Endothelial cell (in vitro differentiated cells): Measurements from ENCODE around the gene COA7. TPM values are rescaled to one million over a fixed set of nuclear protein-coding genes. Genes with fewer than 3 reads are reported as not detected.

ENCODE experiments used
- DNase-seq: peaks from one replicate; pipeline ENCODE4 v3.0.0; 2021; ENCODE audit warnings: low spot score
- H3K27ac Mint-ChIP-seq: one replicate; pipeline ENCODE4 v1.8.0; 2021; ENCODE audit warnings: mixed read lengths, inconsistent platforms; ENCODE audit not compliant: unreplicated experiment
- H3K27me3 Mint-ChIP-seq: one replicate; pipeline ENCODE4 v1.8.0; 2021; ENCODE audit warnings: mild to moderate bottlenecking, moderate library complexity, mixed read lengths, inconsistent platforms; ENCODE audit not compliant: unreplicated experiment
- H3K36me3 Mint-ChIP-seq: one replicate; pipeline ENCODE4 v1.8.0; 2021; ENCODE audit warnings: mild to moderate bottlenecking, low read depth, mixed read lengths, inconsistent platforms; ENCODE audit not compliant: unreplicated experiment
- H3K4me1 Mint-ChIP-seq: one replicate; pipeline ENCODE4 v1.8.0; 2021; ENCODE audit warnings: mild to moderate bottlenecking, mixed read lengths, inconsistent platforms; ENCODE audit not compliant: unreplicated experiment
- H3K4me3 Mint-ChIP-seq: one replicate; pipeline ENCODE4 v1.8.0; 2021; ENCODE audit warnings: mild to moderate bottlenecking, mixed read lengths, inconsistent platforms; ENCODE audit not compliant: unreplicated experiment
- H3K9me3 Mint-ChIP-seq: one replicate; pipeline ENCODE4 v1.8.0; 2021; ENCODE audit warnings: mixed read lengths, inconsistent platforms; ENCODE audit not compliant: unreplicated experiment
- total RNA-seq: library from RNA; stranded (reverse); fragmentation: NEBNext Ultra II Directional; extraction: Animal tissue kit (Norgen Biotek cat#: 25700); gene quantifications from one replicate; pipeline ENCODE4 v1.2.1, GENCODE V29; 2021; ENCODE audit not compliant: unreplicated experiment
- TF ChIP-seq, protein P1 (sequence below): fragments of 200-600 bp; sonication (generic); IDR thresholded peaks from one replicate; pipeline ENCODE4 v1.5.0; 2021; ENCODE audit warnings: antibody characterized with exemption; ENCODE audit not compliant: unreplicated experiment

COA7 gene
- total RNA-seq, 1 donor from 2014 or later, result 14.4 TPM

DNA sequence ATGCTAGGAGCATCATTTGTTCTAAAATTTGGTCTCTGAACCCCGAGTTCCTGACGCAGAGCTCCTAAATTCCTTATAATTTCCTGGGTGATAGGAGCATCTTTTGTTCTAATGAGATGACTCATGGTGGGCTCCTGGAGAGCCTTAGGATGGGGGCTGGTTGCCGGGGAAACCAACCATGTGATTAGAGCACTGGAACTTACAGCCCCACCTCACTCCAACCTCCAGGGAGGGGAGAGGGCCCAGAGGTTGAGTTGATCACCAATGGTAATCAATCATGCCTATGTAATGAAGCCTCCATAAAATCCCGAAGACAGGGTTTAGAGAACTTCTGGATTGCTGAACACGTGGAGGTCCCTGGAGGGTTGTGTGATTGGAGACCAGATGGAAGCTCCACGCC, 57.5 kb downstream of the COA7 start:
- TF ChIP-seq, protein P1, sequence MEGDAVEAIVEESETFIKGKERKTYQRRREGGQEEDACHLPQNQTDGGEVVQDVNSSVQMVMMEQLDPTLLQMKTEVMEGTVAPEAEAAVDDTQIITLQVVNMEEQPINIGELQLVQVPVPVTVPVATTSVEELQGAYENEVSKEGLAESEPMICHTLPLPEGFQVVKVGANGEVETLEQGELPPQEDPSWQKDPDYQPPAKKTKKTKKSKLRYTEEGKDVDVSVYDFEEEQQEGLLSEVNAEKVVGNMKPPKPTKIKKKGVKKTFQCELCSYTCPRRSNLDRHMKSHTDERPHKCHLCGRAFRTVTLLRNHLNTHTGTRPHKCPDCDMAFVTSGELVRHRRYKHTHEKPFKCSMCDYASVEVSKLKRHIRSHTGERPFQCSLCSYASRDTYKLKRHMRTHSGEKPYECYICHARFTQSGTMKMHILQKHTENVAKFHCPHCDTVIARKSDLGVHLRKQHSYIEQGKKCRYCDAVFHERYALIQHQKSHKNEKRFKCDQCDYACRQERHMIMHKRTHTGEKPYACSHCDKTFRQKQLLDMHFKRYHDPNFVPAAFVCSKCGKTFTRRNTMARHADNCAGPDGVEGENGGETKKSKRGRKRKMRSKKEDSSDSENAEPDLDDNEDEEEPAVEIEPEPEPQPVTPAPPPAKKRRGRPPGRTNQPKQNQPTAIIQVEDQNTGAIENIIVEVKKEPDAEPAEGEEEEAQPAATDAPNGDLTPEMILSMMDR, result no peak
- no peaks in the 10 kb centered on the region for H3K27me3 Mint-ChIP-seq

DNA sequence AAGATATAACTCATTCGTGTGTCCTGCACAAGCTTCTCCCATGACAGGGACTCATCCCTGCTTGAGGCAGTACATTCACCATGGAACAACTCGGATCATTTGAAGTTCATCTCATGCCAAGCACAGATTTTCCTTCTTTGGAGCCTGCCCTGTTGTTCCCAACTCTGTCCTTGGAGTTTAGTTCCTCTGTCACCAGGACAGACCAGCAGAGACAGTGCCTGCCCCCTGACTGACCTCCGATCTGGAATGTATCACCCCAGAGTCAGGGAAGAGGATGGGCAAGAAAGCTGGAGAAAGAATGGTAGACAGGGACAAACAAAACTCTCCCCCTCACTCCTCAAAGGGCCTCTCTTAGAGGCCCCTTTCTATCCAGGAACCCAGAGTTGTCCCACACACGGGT, 60.2 kb downstream of the COA7 start:
- H3K4me3 Mint-ChIP-seq, result no peak overlapping the region
- H3K27ac Mint-ChIP-seq, result no peak overlapping the region
- peaks cover 12% of the 10 kb centered on the region for H3K4me1 Mint-ChIP-seq
- TF ChIP-seq, protein P1, result no peak
- H3K9me3 Mint-ChIP-seq, result no peaks in the 10 kb centered on the region
- peaks cover 13% of the 10 kb centered on the region for H3K27me3 Mint-ChIP-seq
- no peak for DNase-seq
- peaks cover 7% of the 10 kb centered on the region for H3K36me3 Mint-ChIP-seq

More for the DNA sequence above, 57.5 kb downstream of the COA7 start:
- H3K4me3 Mint-ChIP-seq, result no peak overlapping the region
- DNase-seq, result no peak
- H3K4me1 Mint-ChIP-seq, result peaks cover 3% of the 10 kb centered on the region
- no peaks in the 10 kb centered on the region for H3K9me3 Mint-ChIP-seq
- H3K27ac Mint-ChIP-seq, result no peak overlapping the region
- no peaks in the 10 kb centered on the region for H3K36me3 Mint-ChIP-seq

DNA sequence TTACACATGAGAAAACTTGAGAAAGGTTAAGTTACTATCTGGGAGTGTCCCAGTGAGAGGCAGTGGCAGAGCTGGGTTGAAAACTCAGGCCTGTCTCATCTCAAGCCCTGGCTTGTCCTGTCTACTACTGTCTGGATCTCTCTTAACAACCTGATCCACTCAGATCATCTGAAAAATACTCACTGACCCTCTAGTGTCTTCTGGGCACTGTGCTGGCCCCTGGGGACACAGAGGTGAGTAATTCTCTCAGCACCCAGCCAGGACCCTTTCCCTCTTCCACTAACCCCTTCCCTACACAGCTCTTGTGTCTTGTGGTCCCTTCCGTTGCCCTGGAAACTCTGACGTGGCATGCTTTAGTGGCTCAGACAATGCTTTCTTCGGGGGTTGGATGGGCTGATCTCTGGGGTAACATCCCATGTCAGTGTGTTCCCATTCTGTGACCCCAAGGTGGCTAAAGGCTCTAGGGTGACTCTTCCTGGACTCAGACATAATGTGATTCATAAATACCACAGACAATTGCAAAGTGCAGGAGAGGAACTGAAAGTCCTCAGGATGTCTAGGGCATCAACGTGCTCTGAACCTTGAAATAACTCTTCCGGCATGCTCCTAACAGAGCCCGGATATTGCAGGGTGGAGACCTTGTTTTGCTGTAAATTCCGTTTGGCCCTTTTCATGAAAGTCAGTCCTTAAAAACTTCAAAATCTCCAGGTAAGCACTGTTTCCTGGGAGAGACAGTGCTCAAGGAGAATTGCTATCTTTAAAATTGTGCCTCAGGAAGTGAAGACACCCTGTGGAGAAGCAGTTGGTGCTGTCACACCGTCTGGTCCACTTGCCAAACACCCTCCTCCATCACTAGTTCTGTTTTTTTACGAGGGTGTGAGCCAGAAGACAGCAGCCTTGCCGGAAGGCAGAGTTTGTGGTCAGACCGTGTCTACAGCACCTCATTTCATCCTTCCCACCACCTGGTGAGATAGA, 61.1 kb downstream of the COA7 start:
- Mint-ChIP-seq H3K4me3 (no peak overlapping the region), H3K36me3 (peaks cover 7% of the 10 kb centered on the region), H3K4me1 (peaks cover 12% of the 10 kb centered on the region), H3K27me3 (peaks cover 13% of the 10 kb centered on the region), H3K27ac (no peak overlapping the region), H3K9me3 (no peaks in the 10 kb centered on the region)
- TF ChIP-seq, protein P1, result no peak
- no peak for DNase-seq

DNA sequence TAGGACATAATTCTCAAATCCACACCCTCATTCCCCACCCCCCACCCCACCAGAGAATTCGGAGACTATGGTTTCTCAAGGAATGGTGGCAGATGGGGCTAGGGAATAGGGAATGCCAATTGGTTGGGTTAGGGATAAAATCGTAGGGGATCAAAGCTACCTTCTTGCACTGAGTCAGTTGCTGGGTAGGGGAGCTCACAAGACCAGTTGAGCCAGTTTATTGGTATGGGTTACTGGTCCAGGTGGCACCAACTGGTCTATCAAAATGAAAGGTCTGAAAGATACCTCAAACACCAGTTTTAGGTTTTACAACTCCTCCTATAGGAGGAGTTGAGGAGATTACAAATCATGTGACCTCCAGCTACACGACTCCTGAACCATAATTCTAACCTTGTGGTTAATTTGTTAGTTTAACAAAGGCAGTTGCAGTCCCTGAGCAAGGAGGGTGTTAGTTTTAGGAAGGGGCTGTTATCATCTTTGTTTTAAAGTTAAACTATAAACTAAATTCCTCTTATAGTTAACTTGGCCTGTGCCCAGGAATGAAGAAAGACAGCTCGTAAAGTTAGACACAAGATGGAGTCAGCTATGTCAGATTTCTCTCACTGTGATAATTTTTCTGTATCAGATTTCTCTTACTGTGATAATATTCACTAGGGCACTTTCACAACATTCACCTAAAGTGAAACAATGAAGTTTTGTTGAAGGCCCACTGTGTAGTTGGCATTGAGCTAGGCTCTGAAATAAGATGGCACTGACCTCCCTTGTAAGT, 62.6 kb downstream of the COA7 start:
- H3K36me3 Mint-ChIP-seq, result peaks cover 7% of the 10 kb centered on the region
- TF ChIP-seq, protein P1, result no peak
- DNase-seq, result no peak
- H3K4me1 Mint-ChIP-seq, result peaks cover 10% of the 10 kb centered on the region
- H3K27me3 Mint-ChIP-seq, result peaks cover 13% of the 10 kb centered on the region
- H3K27ac Mint-ChIP-seq, result no peak overlapping the region
- H3K4me3 Mint-ChIP-seq, result no peak overlapping the region
- H3K9me3 Mint-ChIP-seq, result no peaks in the 10 kb centered on the region

Other genes starting within 250 kb of the COA7 start
- 78.5 TPM for gene TUT4, start 145.3 kb downstream of the COA7 start, total RNA-seq
- gene GPX7, start 96.0 kb downstream of the COA7 start, total RNA-seq, result 59.4 TPM
- not detected for gene SHISAL2A, start 65.2 kb downstream of the COA7 start, total RNA-seq
- 39.0 TPM for gene ZYG11B, start 28.1 kb upstream of the COA7 start, total RNA-seq
- gene ZYG11A, start 144.4 kb upstream of the COA7 start, total RNA-seq, result 0.18 TPM
- gene ECHDC2, start 223.4 kb upstream of the COA7 start, total RNA-seq, result 4.3 TPM
- 93.2 TPM for gene SCP2, start 228.9 kb upstream of the COA7 start, total RNA-seq